Measurements from ENCODE around the gene PCDHGC3.

The PCDHGC3 gene

GRCh38 chr5:141485321-141486055 lies 9.7 kb downstream of the PCDHGC3 start:
- DNase-seq: no peak

DNA sequence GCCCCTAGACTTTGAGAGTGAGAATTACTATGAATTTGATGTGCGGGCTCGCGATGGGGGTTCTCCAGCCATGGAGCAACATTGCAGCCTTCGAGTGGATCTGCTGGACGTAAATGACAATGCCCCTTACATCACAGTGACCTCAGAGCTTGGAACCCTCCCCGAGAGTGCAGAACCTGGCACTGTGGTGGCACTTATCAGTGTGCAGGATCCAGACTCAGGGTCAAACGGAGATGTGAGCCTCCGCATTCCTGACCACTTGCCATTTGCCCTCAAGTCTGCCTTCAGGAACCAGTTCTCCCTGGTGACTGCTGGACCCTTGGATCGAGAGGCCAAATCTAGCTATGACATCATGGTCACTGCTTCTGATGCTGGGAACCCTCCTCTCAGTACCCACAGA lies 10.3 kb downstream of the PCDHGC3 start:
- DNase-seq: no peak

GRCh38 chr5:141487131-141487530 lies 11.4 kb downstream of the PCDHGC3 start:
- DNase-seq: no peak

GRCh38 chr5:141488591-141489561 lies 13.1 kb downstream of the PCDHGC3 start, which contains the start of gene PCDHGC5:
PCDHGC5 (plus strand) TSS chr5:141489081; CDS start chr5:141489241, 160 bp downstream.
- DNase-seq: no peak

GRCh38 chr5:141489841-141490240 lies 14.1 kb downstream of the PCDHGC3 start:
- DNase-seq: no peak

DNA sequence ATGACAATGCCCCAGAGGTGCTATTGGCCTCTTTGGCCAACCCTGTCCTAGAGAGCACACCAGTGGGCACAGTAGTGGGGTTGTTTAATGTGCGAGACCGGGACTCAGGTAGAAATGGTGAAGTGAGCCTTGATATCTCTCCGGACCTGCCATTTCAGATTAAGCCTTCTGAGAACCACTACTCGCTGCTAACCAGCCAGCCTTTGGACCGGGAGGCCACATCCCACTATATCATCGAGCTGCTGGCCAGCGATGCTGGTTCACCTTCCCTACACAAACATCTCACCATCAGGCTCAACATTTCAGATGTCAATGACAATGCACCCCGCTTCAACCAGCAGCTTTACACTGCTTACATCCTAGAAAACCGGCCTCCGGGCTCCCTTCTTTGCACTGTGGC lies 14.5 kb downstream of the PCDHGC3 start:
- DNase-seq: no peak

DNA sequence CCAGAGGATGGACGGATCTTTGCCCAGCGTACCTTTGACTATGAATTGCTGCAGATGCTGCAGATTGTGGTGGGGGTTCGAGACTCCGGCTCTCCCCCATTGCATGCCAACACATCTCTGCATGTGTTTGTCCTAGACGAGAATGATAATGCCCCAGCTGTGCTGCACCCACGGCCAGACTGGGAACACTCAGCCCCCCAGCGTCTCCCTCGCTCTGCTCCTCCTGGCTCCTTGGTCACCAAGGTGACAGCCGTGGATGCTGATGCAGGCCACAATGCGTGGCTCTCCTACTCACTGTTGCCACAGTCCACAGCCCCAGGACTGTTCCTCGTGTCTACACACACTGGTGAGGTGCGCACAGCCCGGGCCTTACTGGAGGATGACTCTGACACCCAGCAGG lies 15.0 kb downstream of the PCDHGC3 start:
- DNase-seq: no peak

- no peak for DNase-seq
Observed at GRCh38 chr5:141491323-141492167, 15.8 kb downstream of the PCDHGC3 start.

DNA sequence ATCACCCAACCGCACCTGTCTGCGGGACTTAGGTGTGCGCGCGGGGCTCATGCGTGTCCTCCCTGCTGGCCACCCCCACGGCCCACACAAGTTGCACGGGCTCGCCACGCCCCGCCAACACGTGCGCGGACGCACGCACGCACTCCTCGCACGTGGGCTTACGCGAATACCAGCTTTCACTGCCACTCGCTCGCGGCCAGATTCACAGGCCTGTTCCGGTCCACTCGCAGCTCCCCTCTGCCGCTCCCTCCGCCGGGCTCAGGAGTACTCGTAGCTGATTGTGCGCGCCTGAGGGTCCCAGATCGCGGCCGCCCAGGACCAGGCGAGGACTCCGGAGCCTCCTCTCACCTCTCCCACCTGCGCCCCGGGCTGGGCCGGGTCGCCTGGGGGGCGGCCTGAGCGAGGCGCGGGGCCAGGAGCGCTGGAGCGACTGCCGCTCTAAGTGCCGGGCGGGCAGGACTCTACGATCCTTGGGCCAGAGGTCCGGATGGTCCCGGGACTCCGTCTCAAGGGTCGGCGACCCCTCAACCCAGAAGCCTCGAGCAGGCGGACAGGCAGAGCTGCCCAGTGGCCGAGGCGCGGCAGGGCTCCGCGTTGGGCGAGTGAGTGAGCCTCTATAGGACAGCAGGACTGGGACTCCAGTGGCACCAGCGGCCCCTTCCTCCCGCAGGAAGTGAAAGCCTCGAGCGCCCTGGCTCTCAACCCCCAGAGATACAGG lies 16.6 kb downstream of the PCDHGC3 start:
- DNase-seq: no peak

DNA sequence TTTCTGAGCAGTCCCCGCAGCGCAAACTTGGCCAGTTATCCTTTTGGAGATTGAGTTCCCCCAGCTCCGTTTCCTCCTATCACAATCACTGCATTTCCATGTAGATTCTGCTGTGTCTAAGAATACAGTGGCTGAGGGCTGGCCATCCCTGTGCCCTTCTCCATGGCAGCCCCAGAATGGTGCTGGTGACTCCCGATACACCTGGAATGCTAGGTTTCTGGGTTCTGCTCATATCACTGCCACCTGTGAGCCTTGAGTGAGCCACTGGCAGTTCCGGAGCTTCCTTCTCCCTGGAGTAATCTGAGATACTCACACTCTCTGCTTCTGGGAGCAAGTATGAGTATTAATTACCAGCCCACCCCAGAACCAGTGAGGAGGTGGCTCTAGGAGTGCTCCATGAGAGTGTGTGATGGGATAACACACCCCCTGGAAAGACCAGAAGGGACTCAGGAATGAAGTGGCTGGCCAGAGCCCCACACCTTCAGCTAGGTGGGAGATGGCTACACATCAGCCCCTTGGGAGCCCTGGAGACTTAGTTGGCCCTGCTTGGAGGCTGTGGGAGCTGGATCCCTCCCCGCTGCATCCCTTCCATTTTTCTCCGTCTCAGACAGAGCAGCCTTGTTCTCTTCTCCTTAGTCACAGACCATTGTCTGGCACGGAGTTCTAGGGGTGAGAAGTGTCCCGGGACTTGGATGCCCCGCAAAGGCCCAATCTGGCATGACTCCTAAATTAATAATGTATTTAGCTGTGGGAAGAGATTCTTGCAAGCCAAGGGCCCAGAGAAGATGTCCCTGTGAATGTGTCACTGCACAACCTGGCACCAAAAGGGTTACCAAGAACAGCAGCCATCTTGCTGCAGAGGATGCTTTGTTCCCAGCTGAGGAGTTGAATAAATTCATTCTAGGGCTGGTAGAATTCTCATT lies 18.0 kb downstream of the PCDHGC3 start:
- DNase-seq: no peak

DNA sequence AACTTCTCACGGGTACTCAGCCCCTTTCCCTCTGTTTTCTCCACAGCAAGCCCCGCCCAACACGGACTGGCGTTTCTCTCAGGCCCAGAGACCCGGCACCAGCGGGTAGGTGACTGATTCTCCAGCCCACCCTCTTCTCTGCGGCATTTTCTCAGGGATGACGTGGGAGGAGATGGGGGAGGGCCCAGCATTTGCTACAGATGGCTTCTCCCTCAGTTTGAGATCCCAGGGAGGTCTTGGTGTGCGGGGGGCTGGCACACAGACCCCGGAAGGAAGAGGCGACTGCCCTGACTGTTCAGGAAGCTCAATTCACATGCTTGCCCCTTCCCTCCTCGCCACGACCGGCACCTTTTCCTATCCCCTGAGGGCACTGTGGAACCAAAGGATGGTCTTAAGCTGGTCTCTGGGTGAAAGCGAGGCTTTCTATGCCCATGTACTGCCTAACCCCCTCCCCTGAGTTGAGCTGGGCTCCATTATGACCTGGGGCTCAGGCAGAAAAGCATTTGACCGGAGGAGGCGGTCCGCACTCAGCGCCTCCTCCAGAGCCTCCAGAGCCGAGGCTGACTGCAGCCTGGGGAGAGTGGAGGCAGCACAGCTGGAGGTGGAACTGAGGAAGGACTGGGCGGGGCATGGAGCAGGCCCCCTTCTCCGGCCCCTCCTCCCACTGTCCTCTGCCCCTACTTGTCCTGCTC lies 19.1 kb downstream of the PCDHGC3 start:
- no peak for DNase-seq

- no peak for DNase-seq
Observed at GRCh38 chr5:141495453-141495811, 19.7 kb downstream of the PCDHGC3 start.

- DNase-seq: no peak
Observed at GRCh38 chr5:141496038-141496437, 20.3 kb downstream of the PCDHGC3 start.

DNA sequence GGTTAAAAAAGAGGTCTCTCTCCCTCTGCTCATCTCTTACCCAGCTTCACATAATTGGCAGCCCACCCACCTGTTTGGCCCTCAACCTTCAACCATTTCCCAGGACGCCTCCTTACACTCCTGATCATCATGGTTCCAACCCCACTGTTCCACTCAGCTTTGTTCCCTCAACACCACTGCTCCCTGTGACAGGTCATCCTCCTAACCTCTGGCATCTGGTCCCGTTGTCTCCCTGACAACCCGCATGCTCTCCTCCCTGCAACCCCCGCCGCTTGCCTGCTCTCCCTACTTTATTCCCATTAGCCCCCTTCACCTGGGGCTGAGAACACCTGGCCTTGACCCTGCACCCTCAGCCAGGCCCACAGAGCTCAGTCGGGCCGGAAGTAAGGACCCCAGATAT lies 26.0 kb downstream of the PCDHGC3 start:
- no peak for DNase-seq

- DNase-seq: no peak
Observed at GRCh38 chr5:141503681-141504080, 27.9 kb downstream of the PCDHGC3 start.

- no peak for DNase-seq
Observed at GRCh38 chr5:141504216-141504615, 28.4 kb downstream of the PCDHGC3 start.

- no peak for DNase-seq
Observed at GRCh38 chr5:141506381-141507155, 30.8 kb downstream of the PCDHGC3 start.

DNA sequence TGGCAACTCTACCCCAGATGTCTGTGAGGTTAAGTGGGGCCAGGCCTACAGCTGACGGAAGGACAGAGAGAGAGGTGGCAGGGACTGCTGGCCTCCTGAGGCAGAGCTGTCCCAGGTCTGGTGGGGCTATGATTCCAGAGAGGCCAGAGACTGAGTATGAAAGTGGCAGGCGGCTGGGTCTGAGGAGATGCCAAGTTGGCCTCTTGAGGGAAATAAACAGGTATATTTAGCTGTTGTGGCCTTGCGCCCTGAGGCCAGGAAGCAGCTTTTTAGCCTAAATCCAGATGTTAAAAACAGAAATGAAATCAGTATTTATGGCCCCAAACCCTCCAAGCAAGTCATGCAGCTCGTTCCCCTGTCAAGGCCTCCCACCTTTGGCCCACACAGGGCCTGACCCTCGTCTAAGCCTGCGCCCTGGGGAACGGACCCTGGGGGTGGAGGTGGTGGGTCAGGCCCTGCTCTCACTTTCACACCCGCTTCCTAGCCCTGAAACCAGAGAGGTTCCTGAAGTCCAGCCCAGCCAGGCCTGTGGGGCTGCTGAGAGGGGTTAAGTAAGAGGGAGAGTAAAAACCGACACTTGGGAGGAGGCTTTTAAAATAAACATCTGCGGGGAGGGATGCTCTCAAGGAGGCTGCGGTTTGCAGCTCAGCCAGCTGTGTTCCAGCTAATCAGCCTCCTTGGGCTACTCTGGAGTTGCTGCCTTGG lies 31.8 kb downstream of the PCDHGC3 start:
- no peak for DNase-seq

DNA sequence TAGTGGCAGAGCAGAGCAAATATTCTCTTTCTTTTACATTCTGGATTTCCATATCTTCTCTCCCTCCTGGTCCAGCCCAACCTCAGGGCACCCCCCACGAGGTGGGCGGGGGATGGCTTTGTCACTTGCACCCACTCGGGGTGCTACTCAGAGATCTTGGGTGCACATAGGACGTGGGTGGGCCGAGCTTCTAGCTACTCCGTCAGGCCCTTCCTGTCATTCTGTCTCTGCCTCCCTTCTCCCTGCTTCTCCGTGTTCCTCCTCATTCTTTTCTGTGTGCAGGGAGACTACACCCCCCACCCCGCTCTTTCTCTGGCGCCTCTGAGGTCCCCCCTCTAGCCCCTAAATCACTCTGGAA lies 32.7 kb downstream of the PCDHGC3 start:
- no peak for DNase-seq
